GM21447 (cell line): Measurements from ENCODE around the gene SAMD14.

ENCODE experiments used
- ATAC-seq: cut with Tn5 transposase; IDR thresholded peaks from one replicate; pipeline ENCODE4 v1.9.1; 2021; ENCODE audit not compliant: unreplicated experiment

Gene SAMD14

GRCh38 chr17:50099003-50099402 is 31.0 kb downstream of the SAMD14 start:
- ATAC-seq = no peak

GRCh38 chr17:50098583-50098982 is 31.4 kb downstream of the SAMD14 start:
- ATAC-seq = no peak

DNA sequence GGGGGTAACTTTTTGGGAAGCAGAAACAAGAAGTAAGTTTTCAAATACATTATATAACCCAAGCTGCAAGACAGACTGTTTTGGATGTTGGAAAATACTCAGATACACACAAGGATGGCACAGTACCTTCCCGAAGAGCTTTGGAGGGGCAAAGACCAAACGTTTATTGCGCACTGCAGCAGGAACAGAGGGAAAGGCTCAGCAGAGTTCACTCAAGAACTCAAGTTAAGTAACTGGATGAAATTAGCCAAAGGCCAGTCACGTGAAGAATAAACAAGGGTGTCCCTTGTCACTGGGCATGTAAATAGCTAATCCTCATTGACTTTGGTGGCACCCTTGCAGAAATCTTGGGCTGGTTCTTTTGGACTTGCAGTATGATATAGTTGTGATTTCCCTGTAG is 32.0 kb downstream of the SAMD14 start:
- no peak for ATAC-seq

DNA sequence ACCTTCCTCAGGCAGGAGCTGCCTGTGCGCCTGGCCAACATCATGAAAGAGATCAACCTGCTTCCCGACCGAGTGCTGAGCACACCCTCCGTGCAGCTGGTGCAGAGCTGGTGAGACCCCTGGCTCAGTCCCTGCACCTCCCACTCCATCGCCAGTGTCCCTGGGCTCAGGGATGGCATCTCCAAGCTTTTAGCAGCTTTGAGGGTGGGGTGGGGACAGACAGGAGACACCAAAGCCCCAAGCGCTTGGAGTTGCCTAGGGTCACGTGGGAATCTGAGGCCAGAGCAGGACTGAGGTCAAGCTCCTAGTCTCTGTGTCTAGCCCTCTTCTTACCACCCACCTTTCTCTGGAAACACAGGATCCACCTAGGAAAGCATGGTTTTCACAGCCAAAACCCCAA is 32.5 kb downstream of the SAMD14 start:
- ATAC-seq = no peak

DNA sequence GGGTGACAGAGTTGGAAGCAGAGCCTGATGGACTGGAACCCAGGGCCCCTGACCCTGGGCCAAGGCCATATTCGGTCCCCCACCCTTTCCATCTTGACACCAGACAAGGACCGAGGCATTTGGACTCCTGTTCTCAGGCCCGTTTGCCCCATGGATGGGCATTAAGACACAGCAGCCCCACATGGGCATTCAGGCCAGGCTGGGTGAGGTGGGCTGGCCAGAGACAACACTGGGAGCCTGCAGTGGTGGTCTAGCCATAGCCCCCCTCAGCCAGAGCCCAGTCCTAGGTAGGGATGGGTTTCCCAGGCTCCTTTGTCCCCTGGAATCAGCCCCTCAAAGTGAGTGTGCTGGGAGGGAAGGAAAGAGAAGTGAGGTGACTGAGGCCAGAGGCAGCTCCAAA is 33.2 kb downstream of the SAMD14 start:
- ATAC-seq = no peak

DNA sequence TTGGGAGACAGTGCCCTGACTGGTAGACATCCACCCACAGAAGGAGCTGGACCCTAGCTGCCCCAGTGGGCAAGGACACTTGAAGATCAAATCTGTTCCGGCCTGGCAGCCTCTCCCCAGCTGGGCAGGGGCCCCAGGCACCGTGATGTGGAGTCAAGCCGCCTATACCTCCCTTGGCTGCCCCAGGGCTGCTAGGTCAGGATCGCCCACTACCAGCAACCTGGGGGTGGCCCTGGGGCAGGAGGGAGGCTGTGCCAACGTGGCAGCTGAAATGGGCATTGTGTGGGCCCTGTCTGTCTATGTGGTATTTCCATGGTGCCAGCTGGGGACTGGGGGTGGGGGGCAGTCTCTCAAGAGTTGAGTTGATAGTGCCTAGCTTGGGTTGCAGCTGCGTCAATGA is 33.9 kb downstream of the SAMD14 start:
- no peak for ATAC-seq

GRCh38 chr17:50095626-50096037 is 34.3 kb downstream of the SAMD14 start:
- ATAC-seq = no peak

GRCh38 chr17:50094753-50095619 is 35.0 kb downstream of the SAMD14 start, which contains the start of gene PDK2:
Gene PDK2 (plus strand): TSS chr17:50095351. CDS start chr17:50095436, 85 bp downstream.
- peak; percentile 82 for ATAC-seq

GRCh38 chr17:50094243-50094752 is 35.7 kb downstream of the SAMD14 start:
- ATAC-seq = peak; percentile 41

- ATAC-seq = no peak
Measured at GRCh38 chr17:50093807-50094206, 36.2 kb downstream of the SAMD14 start.

DNA sequence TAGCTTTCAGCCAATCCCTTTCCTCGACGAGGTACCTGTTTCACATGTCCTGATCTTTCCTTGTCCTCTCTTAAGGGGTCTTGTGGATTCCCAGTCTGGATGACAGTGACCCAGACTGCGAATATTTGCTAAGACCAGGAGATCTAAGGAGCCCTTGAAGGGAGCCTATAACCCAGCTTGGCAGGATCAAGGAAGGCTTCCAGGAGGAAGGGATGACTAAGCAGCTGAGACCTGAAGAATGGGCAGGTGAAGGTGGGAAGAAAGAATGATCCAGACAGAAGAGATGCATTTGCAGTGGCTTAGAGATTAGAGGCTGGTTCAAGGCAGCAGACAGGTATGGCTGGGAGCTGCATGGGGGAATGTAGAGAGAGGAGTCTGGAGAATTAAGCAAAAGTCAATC is 36.7 kb downstream of the SAMD14 start:
- no peak for ATAC-seq

GRCh38 chr17:50091918-50092285 is 38.1 kb downstream of the SAMD14 start:
- no peak for ATAC-seq

GRCh38 chr17:50090971-50091917 is 38.7 kb downstream of the SAMD14 start:
- ATAC-seq = no peak

GRCh38 chr17:50090071-50090470 is 39.9 kb downstream of the SAMD14 start:
- no peak for ATAC-seq

DNA sequence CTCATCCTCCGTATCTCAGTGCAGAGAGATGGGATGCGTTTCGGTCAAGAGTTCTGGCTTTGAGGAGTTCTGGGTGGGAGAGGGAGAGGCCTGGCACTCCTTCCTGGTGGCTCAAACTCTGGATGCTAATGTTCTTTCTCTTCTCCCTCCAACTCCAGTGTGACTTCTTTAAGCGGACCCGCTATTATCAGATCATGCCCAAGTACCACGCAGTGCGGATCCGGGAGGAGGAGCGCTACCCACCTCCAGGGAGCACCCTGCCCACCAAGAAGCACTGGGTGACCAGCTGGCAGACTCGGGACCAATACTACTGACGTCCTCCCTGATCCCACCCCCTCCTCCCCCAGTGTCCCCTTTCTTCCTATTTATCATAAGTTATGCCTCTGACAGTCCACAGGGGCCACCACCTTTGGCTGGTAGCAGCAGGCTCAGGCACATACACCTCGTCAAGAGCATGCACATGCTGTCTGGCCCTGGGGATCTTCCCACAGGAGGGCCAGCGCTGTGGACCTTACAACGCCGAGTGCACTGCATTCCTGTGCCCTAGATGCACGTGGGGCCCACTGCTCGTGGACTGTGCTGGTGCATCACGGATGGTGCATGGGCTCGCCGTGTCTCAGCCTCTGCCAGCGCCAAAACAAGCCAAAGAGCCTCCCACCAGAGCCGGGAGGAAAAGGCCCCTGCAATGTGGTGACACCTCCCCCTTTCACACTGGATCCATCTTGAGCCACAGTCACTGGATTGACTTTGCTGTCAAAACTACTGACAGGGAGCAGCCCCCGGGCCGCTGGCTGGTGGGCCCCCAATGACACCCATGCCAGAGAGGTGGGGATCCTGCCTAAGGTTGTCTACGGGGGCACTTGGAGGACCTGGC is 40.8 kb downstream of the SAMD14 start:
- ATAC-seq = no peak

GRCh38 chr17:50087912-50088405 is 42.0 kb downstream of the SAMD14 start:
- ATAC-seq = no peak

DNA sequence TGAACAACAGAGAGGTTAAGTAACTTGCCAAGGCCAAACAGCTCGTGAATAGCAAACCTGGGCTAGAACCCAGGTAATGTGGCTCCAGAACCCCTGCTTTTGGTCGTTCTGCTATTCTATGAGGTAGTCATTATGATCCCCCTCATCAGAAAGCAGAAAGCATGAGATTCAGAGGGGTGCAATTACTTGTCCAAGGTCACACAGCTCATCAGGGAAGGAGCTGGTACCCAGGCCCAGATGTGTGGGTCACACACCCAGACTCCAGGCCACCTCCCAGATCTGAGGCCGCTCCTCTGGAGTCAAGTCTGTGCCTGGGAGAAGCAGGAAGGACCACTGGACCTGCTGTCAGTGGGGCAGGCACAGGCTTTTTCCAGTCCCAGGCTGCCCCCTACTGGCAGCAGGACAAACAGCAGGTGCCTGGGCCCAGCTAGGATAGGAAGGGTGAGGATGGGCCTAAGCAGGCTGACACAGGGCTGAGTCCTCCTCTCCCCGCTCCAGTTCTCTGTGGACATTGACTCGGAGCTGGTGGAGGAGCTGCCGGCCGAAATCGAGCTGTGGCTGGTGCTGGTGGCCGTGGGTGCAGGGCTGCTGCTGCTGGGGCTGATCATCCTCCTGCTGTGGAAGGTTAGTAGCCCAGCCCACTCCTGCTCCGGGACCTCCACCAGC is 42.6 kb downstream of the SAMD14 start:
- ATAC-seq = no peak

- no peak for ATAC-seq
Measured at GRCh38 chr17:50081757-50082156, 48.2 kb downstream of the SAMD14 start.

DNA sequence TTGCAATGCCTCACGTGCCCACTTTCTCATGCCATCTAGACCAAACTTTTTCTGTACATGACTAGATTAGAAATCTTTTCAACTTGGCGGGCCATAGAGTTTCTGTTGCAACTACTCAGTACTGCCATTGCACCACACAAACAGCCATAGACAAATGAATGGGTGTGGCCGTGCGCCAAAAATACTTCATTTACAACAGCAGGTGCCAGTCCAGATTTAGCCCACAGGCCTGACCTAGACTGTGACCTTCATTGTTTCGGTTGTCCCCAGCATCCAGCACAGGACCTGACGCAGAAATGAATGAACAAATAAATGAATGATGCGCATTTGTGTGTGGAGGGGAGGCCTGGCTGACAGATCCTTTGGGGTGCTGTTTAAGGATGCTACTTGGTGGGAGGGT is 49.1 kb downstream of the SAMD14 start:
- no peak for ATAC-seq

- no peak for ATAC-seq
Measured at GRCh38 chr17:50080096-50080480, 49.9 kb downstream of the SAMD14 start.
